Measurements from ENCODE around the gene OPTC. TPM values are rescaled to one million over a fixed set of nuclear protein-coding genes. Genes with fewer than 3 reads are reported as not detected.

OPTC gene
- total and polyA plus RNA-seq, 2 of the 8 experiments (the other 6 are each of a cell fraction or from before 2014, with no cell fraction given), result 1.1 to 4.0 TPM

- no peak overlapping the region for H4K91ac ChIP-seq (replicated peaks; ENCODE audit: insufficient read length, low read length)
- no peak overlapping the region for H3K18ac ChIP-seq (ENCODE audit: extremely low read depth, low read length)
- no peak overlapping the region for H3K4me3 ChIP-seq (ENCODE audit: extremely low read depth in 1 of 4, insufficient read depth in 2 of 4, low read depth in 3 of 4, low read length in 4 of 4)
- H3K56ac ChIP-seq (replicated peaks; ENCODE audit: insufficient read length, low read depth, low read length), result no peak overlapping the region
- H4K20me1 ChIP-seq (replicated peaks in 1 of 2; ENCODE audit: control insufficient read depth in 1 of 2, insufficient read depth in 2 of 2, low read length in 2 of 2), result no peaks in the 10 kb centered on the region
- H3K4ac ChIP-seq (replicated peaks; ENCODE audit: insufficient read length, low read depth, low read length), result no peak overlapping the region
- H3K79me2 ChIP-seq (ENCODE audit: control insufficient read depth in 1 of 2, insufficient read depth in 2 of 2, low read length in 2 of 2), result no peaks in the 10 kb centered on the region
- H2BK120ac ChIP-seq (replicated peaks; ENCODE audit: low read depth, low read length), result no peak overlapping the region
- H2AK5ac ChIP-seq (ENCODE audit: low read depth, low read length), result no peak overlapping the region
- no peaks in the 10 kb centered on the region for H3K27me3 ChIP-seq (replicated peaks in 1 of 4; ENCODE audit: control insufficient read depth in 3 of 4, extremely low read depth in 1 of 4, insufficient read depth in 3 of 4, low read length in 3 of 4)
- WGBS, 2 experiments (ENCODE audit: extremely low coverage in 1 of 2, insufficient coverage in 1 of 2, insufficient read length in 1 of 2, insufficient replicate concordance in 2 of 2, low coverage in 1 of 2, low lambda C conversion rate in 2 of 2, missing lambda C conversion rate in 1 of 2), result 68% methylated on average over 9 of the region's 9 CpGs; no CpG with 5 or more reads in 1 of the 2 experiments
- no peaks in the 10 kb centered on the region for H3K36me3 ChIP-seq (ENCODE audit: control insufficient read depth in 2 of 4, insufficient read depth in 4 of 4, low read length in 3 of 4)
- peaks cover 7 to 11% of the 10 kb centered on the region in 2 experiments; a peak in 3 of 4 replicates for H3K9me3 ChIP-seq (ENCODE audit: insufficient read depth in 2 of 2, low read depth in 1 of 2, low read length in 1 of 2)
- no peak overlapping the region for H3K27ac ChIP-seq (ENCODE audit: low read depth, low read length)
- no peak overlapping the region for H3K9ac ChIP-seq (replicated peaks in 1 of 4; ENCODE audit: extremely low read depth in 1 of 4, low read depth in 3 of 4, low read length in 3 of 4)
- no peak overlapping the region for H4K8ac ChIP-seq (ENCODE audit: extremely low read depth, insufficient read depth, low read length)
- no peak for FAIRE-seq
- H3K4me1 ChIP-seq (replicated peaks in 1 of 4; ENCODE audit: control insufficient read depth in 3 of 4, insufficient read depth in 4 of 4, low read length in 3 of 4), result peaks cover 0 to 2% (median under 1%) of the 10 kb centered on the region in 4 experiments; a peak in 3 of 7 replicates
- H3K79me1 ChIP-seq (ENCODE audit: low read depth, low read length), result no peaks in the 10 kb centered on the region
- H3K14ac ChIP-seq (ENCODE audit: insufficient read length), result no peak overlapping the region
- no peak for TF ChIP-seq RAD21 (IDR thresholded peaks at IDR 0.05 in 1 of 2, conservative IDR thresholded peaks at IDR 0.05 in 1 of 2; ENCODE audit: low read depth in 2 of 2, low read length in 2 of 2)
- no peak overlapping the region for H3K4me2 ChIP-seq (ENCODE audit: insufficient read depth in 1 of 2, low read depth in 2 of 2, low read length in 2 of 2)
- ChIA-PET POLR2A (ENCODE audit: partially characterized antibody) (no interaction called here), CTCF (ENCODE audit: partially characterized antibody) (interaction anchor here (10.2 kb wide), 1 partner anchor 106 kb away, joined by 166 read pairs; no protein-coding TSS in a partner anchor)
- H3K23ac ChIP-seq (ENCODE audit: insufficient read length), result no peak overlapping the region
- no peak overlapping the region for H4K5ac ChIP-seq (ENCODE audit: insufficient read length, low read depth, low read length)
- no peak for DNase-seq (ENCODE audit: low read depth in 1 of 2, low spot score in 2 of 2)
- no peak overlapping the region for H2BK15ac ChIP-seq (ENCODE audit: low read length)
- no peak overlapping the region for H2BK20ac ChIP-seq (ENCODE audit: low read length)
- H2BK5ac ChIP-seq (ENCODE audit: low read depth, low read length), result no peak overlapping the region
- H3K23me2 ChIP-seq (ENCODE audit: low read depth, low read length), result no peaks in the 10 kb centered on the region
- no peak overlapping the region for H2BK12ac ChIP-seq (ENCODE audit: low read depth, low read length)
- no peak overlapping the region; the same call in 1 of the 2 replicates for H2AFZ ChIP-seq (ENCODE audit: low read length)
Measured at GRCh38 chr1:203448521-203449061, 45.4 kb upstream of the OPTC start.
